Effector memory CD4-positive, alpha-beta T cell (primary cell): ENCODE results near the gene PTPRF.
"Not testable (repeated sequence)": the region's sequence is repeated elsewhere in the genome, so short reads cannot be mapped to it uniquely, and the experiment has no call there.

Experiments
- DNase-seq, 3 donors: peaks; one replicate each; pipeline ENCODE4 v3.0.0-alpha.2; 2020
- H3K27ac ChIP-seq: 2 replicates; pipeline ENCODE4 v1.7.0; 2013; ENCODE audit warnings: mild to moderate bottlenecking, low read length, moderate library complexity; ENCODE audit not compliant: insufficient read depth, poor library complexity, severe bottlenecking
- H3K27me3 ChIP-seq: replicated peaks from 2 replicates; pipeline ENCODE4 v1.7.0; 2013; ENCODE audit warnings: mild to moderate bottlenecking, low read length; ENCODE audit not compliant: insufficient read depth, control insufficient read depth, poor library complexity, severe bottlenecking
- H3K36me3 ChIP-seq: 2 replicates; pipeline ENCODE4 v1.7.0; 2013; ENCODE audit warnings: mild to moderate bottlenecking, low read length, moderate library complexity; ENCODE audit not compliant: control insufficient read depth, insufficient read depth
- H3K4me1 ChIP-seq: 2 replicates; pipeline ENCODE4 v1.7.0; 2013; ENCODE audit warnings: low read length, mild to moderate bottlenecking; ENCODE audit not compliant: control insufficient read depth, insufficient read depth, poor library complexity, severe bottlenecking
- H3K4me3 ChIP-seq: 2 replicates; pipeline ENCODE4 v1.7.0; 2013; ENCODE audit warnings: low read length, low read depth, mild to moderate bottlenecking; ENCODE audit not compliant: insufficient read depth, poor library complexity, severe bottlenecking
- H3K9me3 ChIP-seq: 2 replicates; pipeline ENCODE4 v1.7.0; 2013; ENCODE audit warnings: mild to moderate bottlenecking, low read length, moderate library complexity; ENCODE audit not compliant: control insufficient read depth

The PTPRF gene

DNA sequence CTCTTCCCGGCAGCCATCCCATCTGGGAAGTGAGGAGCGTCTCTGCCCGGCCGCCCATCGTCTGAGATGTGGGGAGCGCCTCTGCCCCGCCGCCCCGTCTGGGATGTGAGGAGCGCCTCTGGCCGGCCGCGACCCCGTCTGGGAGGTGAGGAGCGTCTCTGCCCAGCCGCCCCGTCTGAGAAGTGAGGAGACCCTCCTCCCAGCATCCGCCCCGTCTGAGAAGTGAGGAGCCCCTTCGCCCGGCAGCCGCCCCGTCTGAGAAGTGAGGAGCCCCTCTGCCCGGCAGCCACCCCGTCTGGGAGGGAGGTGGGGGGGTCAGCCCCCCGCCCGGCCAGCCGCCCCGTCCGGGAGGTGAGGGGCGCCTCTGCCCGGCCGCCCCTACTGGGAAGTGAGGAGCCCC is 28.9 kb upstream of the PTPRF start:
- H3K27ac ChIP-seq, H3K9me3 ChIP-seq, H3K4me3 ChIP-seq, H3K27me3 ChIP-seq, DNase-seq, H3K4me1 ChIP-seq, H3K36me3 ChIP-seq: not testable (repeated sequence)

DNA sequence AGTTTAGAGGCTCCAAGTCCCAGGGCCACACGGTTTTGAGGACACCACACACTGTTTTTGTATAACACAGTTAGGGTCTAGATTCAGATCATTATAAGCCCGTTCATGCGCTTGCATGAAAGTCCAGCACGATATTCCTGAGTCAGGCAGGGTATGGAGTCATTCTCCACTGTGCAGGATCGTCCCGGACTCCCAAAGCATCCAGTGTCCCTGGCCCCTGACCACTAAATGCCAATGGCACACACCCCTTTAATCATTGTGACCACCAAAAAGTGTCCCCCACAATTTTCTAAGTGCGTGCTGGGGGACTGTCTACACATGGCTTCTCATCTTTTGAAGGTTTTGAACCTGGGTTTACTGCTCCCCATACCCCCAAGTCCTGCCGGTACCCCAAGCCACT is 27.1 kb upstream of the PTPRF start:
- H3K27ac ChIP-seq = no peak overlapping the region
- H3K4me1 ChIP-seq = no peaks in the 10 kb centered on the region
- no peaks in the 10 kb centered on the region for H3K36me3 ChIP-seq
- H3K9me3 ChIP-seq = no peaks in the 10 kb centered on the region
- H3K27me3 ChIP-seq = no peaks in the 10 kb centered on the region
- no peak for DNase-seq
- no peak overlapping the region for H3K4me3 ChIP-seq

DNA sequence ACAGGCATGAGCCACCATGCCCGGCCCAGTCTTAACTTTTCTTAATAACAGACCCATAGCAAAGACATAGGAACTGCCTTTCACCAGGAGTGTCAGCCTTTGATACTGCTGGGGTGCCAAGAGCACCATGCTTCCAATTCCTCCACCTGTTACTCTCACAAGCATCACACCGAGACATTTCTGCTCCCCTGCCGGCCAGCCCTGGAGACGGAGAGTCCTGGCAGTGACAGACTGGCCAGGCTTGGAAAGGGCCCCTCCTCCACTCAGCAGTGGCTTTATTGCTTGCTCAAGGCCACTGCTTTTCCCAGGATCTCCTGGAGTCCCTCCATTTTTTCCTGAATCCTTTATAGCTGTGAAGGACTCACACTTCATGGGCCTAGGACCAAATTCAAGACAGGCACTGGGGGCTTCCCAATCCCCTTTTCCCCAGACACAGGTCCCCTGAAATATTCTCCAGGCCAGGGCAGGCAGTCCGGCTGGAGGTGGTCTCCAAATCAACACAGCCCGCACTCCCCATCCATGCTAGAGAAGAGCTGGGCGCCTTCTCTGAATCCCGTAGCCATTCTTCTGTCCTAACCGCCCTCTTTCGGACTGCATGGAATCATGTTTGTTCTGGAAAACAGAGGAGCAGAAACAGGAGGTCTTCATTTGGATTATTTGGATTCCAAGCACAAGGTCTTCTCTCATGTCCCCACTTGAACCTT is 25.5 kb upstream of the PTPRF start:
- Histone ChIP-seq H3K4me3 (no peak overlapping the region), H3K36me3 (no peaks in the 10 kb centered on the region), H3K27ac (no peak overlapping the region), H3K27me3 (no peaks in the 10 kb centered on the region), H3K9me3 (no peaks in the 10 kb centered on the region), H3K4me1 (no peaks in the 10 kb centered on the region)
- DNase-seq = no peak

DNA sequence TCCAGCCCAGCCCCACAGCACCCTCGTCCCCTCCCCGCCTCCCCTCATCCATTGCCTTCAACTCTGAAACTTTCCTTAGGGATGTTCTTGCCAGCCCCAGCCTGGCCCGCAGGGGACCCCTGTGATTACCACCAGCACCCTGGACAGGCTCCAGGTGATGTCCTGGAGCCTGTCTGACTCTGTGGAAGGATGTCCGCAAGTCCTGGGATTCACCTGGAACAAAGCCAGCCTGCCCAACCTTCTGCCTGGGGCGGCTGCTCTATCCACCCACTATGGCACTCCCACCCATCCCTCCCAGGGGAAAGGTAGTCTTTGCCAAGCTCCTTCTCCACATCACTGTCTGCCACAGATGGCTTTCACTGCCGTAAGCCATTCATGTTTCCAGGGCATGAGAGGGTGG is 24.4 kb upstream of the PTPRF start:
- Histone ChIP-seq H3K9me3 (no peaks in the 10 kb centered on the region), H3K27me3 (no peaks in the 10 kb centered on the region), H3K27ac (no peak overlapping the region), H3K36me3 (no peaks in the 10 kb centered on the region), H3K4me3 (no peak overlapping the region), H3K4me1 (no peaks in the 10 kb centered on the region)
- DNase-seq = no peak

DNA sequence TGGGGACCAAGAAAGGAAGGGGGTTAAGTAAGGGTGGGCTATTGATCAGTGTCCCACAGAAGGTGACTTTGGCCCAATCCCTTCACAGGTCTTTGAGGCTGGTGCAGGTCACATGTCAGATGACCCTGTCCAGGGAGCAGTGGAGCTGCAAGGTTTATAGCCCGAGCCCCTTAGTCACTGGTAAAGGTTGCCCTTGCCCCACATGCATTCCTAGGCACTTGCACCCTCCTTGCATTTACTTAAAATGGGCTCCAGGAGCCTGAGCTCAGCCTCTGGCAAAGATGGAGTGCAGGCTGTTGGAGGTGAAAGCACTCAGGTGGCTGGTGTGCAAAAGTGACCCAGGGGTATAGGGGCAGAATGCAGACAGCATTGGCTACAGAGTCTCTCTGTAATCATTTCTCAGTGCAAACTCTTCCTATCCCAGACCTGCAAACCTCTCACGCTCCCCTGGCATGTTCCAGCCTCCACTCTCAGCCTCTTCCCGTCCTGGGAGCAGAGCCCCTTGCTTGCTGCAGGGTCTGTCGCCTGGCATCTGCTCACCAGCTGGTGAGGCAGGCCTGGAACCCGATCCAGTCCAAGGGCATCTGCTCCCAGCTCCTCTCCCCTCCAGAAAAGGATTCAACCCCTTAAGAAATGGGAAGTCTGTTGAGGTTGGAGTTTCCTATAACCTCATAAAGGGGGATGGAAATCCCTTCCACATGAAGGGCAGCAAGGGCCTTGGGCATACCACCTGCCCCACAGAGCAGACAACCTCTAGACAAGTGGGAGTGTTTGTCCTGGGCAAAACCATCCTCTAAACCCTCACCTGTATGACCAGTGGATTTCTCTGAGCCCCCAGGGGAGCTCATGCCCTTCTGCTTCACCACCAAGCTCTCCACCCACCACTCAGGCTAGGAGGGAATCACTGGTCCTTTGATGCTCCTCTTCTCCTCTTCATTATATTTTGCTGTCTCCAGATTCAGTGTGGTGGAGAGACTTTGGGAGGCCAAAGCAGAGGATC is 23.1 kb upstream of the PTPRF start:
- no peak for DNase-seq
- no peaks in the 10 kb centered on the region for H3K36me3 ChIP-seq

DNA sequence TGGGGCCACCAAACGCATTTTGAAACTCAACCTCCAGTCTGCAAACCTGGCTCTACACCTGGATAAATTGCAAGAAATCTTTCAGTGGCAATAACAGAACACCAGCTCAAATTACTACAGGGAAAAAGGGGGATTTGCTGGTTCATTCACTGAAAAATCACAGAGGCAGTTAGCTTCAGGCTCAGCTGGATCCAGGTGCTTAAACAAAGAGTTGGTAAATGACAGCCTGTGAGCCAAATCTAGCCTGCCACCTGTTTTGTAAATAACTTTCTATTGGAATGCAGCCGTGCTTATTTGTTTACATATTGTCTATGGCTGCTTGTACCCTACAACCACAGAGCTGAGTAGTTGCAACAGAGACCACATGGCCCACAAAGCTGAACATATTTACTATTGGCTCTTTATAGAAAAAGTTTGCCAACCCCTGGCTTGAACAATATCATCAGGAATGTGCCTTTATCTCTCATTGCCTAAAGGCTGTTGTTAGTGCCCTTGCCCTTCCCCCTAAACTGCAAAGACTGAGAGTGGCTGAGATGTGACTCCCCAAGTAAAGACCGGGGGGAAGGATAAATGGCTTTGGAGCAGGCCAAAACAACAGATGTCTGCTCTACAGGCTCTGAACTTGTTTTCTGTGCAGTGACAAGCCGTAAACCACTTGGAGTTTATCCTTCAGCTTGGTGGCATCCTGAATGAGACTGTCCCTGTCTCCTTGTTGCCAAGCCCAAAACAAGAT is 21.5 kb upstream of the PTPRF start:
- DNase-seq = no peak
- H3K4me1 ChIP-seq = no peaks in the 10 kb centered on the region
- no peak overlapping the region for H3K27ac ChIP-seq
- no peaks in the 10 kb centered on the region for H3K9me3 ChIP-seq
- H3K36me3 ChIP-seq = no peaks in the 10 kb centered on the region
- no peaks in the 10 kb centered on the region for H3K27me3 ChIP-seq
- no peak overlapping the region for H3K4me3 ChIP-seq

More for the DNA sequence above, 23.1 kb upstream of the PTPRF start:
- no peak overlapping the region for H3K4me3 ChIP-seq
- H3K27ac ChIP-seq = no peak overlapping the region
- no peaks in the 10 kb centered on the region for H3K9me3 ChIP-seq
- no peaks in the 10 kb centered on the region for H3K4me1 ChIP-seq
- H3K27me3 ChIP-seq = no peaks in the 10 kb centered on the region

DNA sequence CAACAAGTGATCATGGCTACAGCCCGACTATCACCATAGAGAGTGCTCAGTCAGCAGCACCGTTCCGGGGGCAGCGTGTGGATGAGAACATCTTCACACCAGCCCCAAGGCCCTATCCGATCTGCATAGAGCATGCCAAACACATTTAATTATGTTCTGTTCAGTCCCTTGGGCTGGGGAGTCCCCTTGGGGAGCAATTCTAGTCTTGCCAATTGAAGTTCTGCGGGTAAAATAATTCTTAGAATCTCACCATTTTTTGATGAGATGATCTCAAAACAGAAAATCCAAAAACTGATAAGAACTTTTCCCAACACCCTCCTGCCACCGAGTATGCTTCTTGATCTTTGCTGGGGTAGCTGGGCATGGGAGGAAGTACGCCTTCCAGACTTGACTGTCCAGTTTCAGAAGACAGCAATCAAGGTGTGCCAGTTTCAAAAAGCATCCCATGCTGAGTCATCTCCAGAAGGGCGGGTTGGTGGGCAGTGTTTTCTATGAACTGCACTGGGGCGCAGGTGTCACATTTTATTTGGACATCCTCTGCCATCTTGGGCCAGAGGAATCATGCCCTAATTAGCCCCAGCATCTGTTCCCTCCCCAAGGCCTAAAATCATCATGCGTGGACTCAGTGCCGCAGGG is 20.8 kb upstream of the PTPRF start:
- H3K4me3 ChIP-seq = no peak overlapping the region
- H3K27me3 ChIP-seq = no peaks in the 10 kb centered on the region
- no peaks in the 10 kb centered on the region for H3K36me3 ChIP-seq
- H3K9me3 ChIP-seq = no peaks in the 10 kb centered on the region
- H3K27ac ChIP-seq = no peak overlapping the region
- DNase-seq = no peak
- no peaks in the 10 kb centered on the region for H3K4me1 ChIP-seq

DNA sequence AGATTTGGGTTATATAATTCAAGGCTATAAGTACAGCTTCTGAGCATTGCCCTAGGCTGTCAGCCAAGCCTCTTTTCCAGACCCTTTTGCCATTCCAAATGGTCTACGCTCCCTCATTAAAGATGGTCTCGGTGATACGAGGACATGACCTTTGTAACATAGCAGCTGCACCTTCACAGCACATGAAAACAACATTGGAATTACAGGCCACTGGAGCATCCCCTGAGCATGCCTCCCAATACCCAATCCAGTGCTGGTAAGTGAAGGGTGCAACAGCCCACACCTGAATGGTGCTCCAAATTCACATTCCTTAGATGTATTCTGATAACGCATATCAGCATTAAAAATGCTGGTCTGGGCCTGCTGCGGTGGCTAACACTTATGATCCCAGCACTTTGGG is 20.1 kb upstream of the PTPRF start:
- Histone ChIP-seq H3K4me1 (no peaks in the 10 kb centered on the region), H3K9me3 (no peaks in the 10 kb centered on the region), H3K27ac (no peak overlapping the region), H3K36me3 (no peaks in the 10 kb centered on the region), H3K27me3 (no peaks in the 10 kb centered on the region), H3K4me3 (no peak overlapping the region)
- DNase-seq = no peak

DNA sequence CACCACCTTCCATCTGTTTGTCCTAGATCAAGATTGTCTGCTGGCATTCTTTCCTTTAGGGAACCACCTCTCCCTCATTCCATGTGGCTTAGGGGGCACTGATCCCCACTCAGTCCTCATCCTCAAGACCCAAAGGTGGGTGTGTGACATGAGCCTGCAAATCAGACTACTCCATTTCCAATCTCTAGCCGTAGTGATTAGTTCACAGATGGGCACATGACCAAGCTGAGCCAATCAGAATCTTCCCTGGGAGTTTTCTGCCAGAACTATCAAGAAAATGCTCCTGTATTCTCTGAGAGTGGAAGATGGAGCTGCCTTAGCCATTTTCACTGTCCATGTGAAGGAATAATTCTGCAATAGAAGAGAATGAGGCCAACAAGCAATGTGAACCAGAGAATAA is 19.3 kb upstream of the PTPRF start:
- no peak for DNase-seq
- no peaks in the 10 kb centered on the region for H3K36me3 ChIP-seq
- no peaks in the 10 kb centered on the region for H3K27me3 ChIP-seq
- no peaks in the 10 kb centered on the region for H3K4me1 ChIP-seq
- H3K9me3 ChIP-seq = no peaks in the 10 kb centered on the region
- H3K27ac ChIP-seq = no peak overlapping the region
- H3K4me3 ChIP-seq = no peak overlapping the region
